Measurements from ENCODE around the gene C16orf87. TPM values are rescaled to one million over a fixed set of nuclear protein-coding genes. Genes with fewer than 3 reads are reported as not detected.
"Not testable (repeated sequence)": the region's sequence is repeated elsewhere in the genome, so short reads cannot be mapped to it uniquely, and the experiment has no call there.

The C16orf87 gene
- total and polyA plus RNA-seq, 9 of the 15 experiments (the other 6 are each of a cell fraction or from before 2014, with no cell fraction given) = 7.8 to 16.7 (median 10.5) TPM

- POLR2A ChIA-PET = interaction anchor here (0.9 kb wide), 1 partner anchor 89 kb away, joined by 5 read pairs; no protein-coding TSS in a partner anchor
- no peaks in the 10 kb centered on the region for H3K27me3 ChIP-seq (ENCODE audit: control insufficient read depth in 2 of 2, insufficient read depth in 2 of 2, low read length in 2 of 2)
- CTCF ChIA-PET (ENCODE audit: low intra/inter-chr PET ratio) = no interaction called here
- BruUV-seq (replicated peaks) = no TSS peak
- no peaks in the 10 kb centered on the region for H3K9me1 ChIP-seq (ENCODE audit: control insufficient read depth, insufficient read depth, low read length)
- 0 out of 2 replicates have a peak overlapping the region, but pooled peaks have one; percentile 32 for H2AFZ ChIP-seq (ENCODE audit: low read depth, low read length)
- H3K9ac ChIP-seq (ENCODE audit: insufficient read depth in 1 of 2, low read depth in 2 of 2, low read length in 2 of 2) = no peak overlapping the region
- DNase-seq (ENCODE audit: extremely low read depth in 1 of 4, low spot score in 3 of 4) (no peak), ATAC-seq (no peak), FAIRE-seq (no peak)
- H3K79me2 ChIP-seq (ENCODE audit: control insufficient read depth, insufficient read depth, low read length) = no peaks in the 10 kb centered on the region
- no peak overlapping the region for H3K4me3 ChIP-seq
- intact Hi-C loops (cut with micrococcal nuclease) = no loop called here
- H3K9me3 ChIP-seq (replicated peaks; ENCODE audit: control insufficient read depth, insufficient read depth, low read depth, low read length) = no peaks in the 10 kb centered on the region
- no peaks in the 10 kb centered on the region for H3K36me3 ChIP-seq (ENCODE audit: control insufficient read depth, insufficient read depth, low read length)
- peaks cover 2 to 4% of the 10 kb centered on the region in 2 experiments; a peak in 4 of 5 replicates for H3K4me1 ChIP-seq (replicated peaks in 1 of 2; ENCODE audit: control insufficient read depth in 2 of 2, insufficient read depth in 2 of 2, low read length in 2 of 2)
- WGBS (ENCODE audit: insufficient coverage, low coverage, missing lambda C conversion rate) = 21% methylated on average over 3 of the region's 3 CpGs
- in situ Hi-C loops (cut with MboI) = no loop called here
- H4K20me1 ChIP-seq (replicated peaks; ENCODE audit: control insufficient read depth, insufficient read depth, low read length) = no peaks in the 10 kb centered on the region
- H3K4me2 ChIP-seq (ENCODE audit: insufficient read depth, low read length) = no peak overlapping the region
- TF ChIP-seq ZKSCAN8 (CRISPR knock-in tag; IDR thresholded peaks at IDR 0.05) = no peak
- TF ChIP-seq ZNF282 (CRISPR knock-in tag; IDR thresholded peaks at IDR 0.05) = no peak
- TF ChIP-seq ZNF766 (CRISPR knock-in tag; conservative IDR thresholded peaks at IDR 0.05) = 0 out of 2 replicates have a peak, but pooled peaks have one; percentile 20
- TF ChIP-seq ARNT (IDR thresholded peaks at IDR 0.05) = no peak
- TF ChIP-seq SMARCE1 (IDR thresholded peaks at IDR 0.05) = no peak
- no peak for TF ChIP-seq HNRNPUL1 (IDR thresholded peaks at IDR 0.05; ENCODE audit: low read length)
- no peak for TF ChIP-seq PBX2 (CRISPR knock-in tag; IDR thresholded peaks at IDR 0.05; ENCODE audit: low read depth)
- 0 out of 2 replicates have a peak, but pooled peaks have one; percentile 23 for TF ChIP-seq PBX2 (tag; conservative IDR thresholded peaks at IDR 0.05; ENCODE audit: low read depth)
- H3K27ac ChIP-seq (ENCODE audit: extremely low read depth, low read depth, low read length) = no peak overlapping the region
These were observed 45.7 kb downstream of the C16orf87 start for GRCh38 chr16:46785076-46785845.

GRCh38 chr16:46784569-46784968 lies 46.4 kb downstream of the C16orf87 start:
- BruUV-seq (replicated peaks); CTCF ChIA-PET (ENCODE audit: low intra/inter-chr PET ratio); ATAC-seq; H3K36me3 ChIP-seq (ENCODE audit: control insufficient read depth, insufficient read depth, low read length); H2AFZ ChIP-seq (ENCODE audit: low read depth, low read length); H3K27me3 ChIP-seq (ENCODE audit: control insufficient read depth in 2 of 2, insufficient read depth in 2 of 2, low read length in 2 of 2); H4K20me1 ChIP-seq (replicated peaks; ENCODE audit: control insufficient read depth, insufficient read depth, low read length); POLR2A ChIA-PET; H3K9ac ChIP-seq (ENCODE audit: insufficient read depth in 1 of 2, low read depth in 2 of 2, low read length in 2 of 2); H3K9me1 ChIP-seq (ENCODE audit: control insufficient read depth, insufficient read depth, low read length); DNase-seq (ENCODE audit: extremely low read depth in 1 of 4, low spot score in 3 of 4); intact Hi-C loops (cut with micrococcal nuclease); in situ Hi-C loops (cut with MboI); H3K79me2 ChIP-seq (ENCODE audit: control insufficient read depth, insufficient read depth, low read length); H3K4me3 ChIP-seq; H3K4me1 ChIP-seq (replicated peaks in 1 of 2; ENCODE audit: control insufficient read depth in 2 of 2, insufficient read depth in 2 of 2, low read length in 2 of 2); H3K4me2 ChIP-seq (ENCODE audit: insufficient read depth, low read length); H3K27ac ChIP-seq (ENCODE audit: extremely low read depth, low read depth, low read length); FAIRE-seq; H3K9me3 ChIP-seq (replicated peaks; ENCODE audit: control insufficient read depth, insufficient read depth, low read depth, low read length): not testable (repeated sequence)
- no CpG with 5 or more reads among the region's 2 CpGs for WGBS (ENCODE audit: insufficient coverage, low coverage, missing lambda C conversion rate)
